ENCODE results near the gene MAP1B. TPM values are rescaled to one million over a fixed set of nuclear protein-coding genes. Genes with fewer than 3 reads are reported as not detected.

Gene MAP1B
- total and polyA plus RNA-seq, 10 donors, result 0.68 to 17.3 (median 9.8) TPM

DNA sequence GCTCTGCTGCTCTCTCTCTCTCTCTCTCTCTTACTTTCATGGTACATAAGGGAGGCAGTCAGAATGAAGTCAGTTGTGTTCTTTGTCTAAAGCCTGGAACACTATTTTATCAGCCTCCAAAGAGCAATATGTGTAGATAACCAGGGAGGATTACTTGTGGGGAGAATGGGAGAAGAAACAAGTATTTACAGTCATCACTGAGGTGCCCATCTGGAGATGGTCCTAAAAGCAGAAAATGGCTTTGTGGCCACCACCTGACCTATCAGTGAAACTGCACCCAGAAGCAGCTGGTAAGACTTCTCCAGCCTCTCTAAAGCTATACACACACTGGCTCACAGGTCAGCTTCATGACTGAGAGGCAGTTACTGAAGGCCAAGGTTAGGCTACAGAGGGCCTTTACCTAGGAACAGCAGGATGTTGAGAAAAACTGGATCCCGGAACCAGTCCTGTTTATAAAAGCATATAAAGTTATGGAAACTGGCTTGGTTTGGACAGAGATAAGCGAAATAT, 137.6 kb downstream of the MAP1B start:
- Histone ChIP-seq H3K36me3 (peaks cover 0 to 10% (median 0%) of the 10 kb centered on the region in 6 donors), H3K9me3 (no peaks in the 10 kb centered on the region), H3K27me3 (replicated peaks in 1 of 7) (no peaks in the 10 kb centered on the region), H3K4me3 (no peak overlapping the region), H3K4me1 (peaks cover 0 to 39% (median 8%) of the 10 kb centered on the region in 6 donors), H3K27ac (no peak overlapping the region)
- peak in 3 of 11 experiments; percentile 16 to 30 (median 27) for TF ChIP-seq CTCF (IDR thresholded peaks at IDR 0.05 in 8 of 11, conservative IDR thresholded peaks at IDR 0.05 in 3 of 11)
- TF ChIP-seq POLR2A (IDR thresholded peaks at IDR 0.05), result no peak
- no peak for TF ChIP-seq POLR2AphosphoS5 (IDR thresholded peaks at IDR 0.05)
- 86 to 94% (median 92%) methylated on average over 2 of the region's 2 CpGs for WGBS, 5 donors
- DNase-seq, result no peak
- intact Hi-C loops (cut with DNase I; ENCODE audit: low total_unique reads), result no loop called here

DNA sequence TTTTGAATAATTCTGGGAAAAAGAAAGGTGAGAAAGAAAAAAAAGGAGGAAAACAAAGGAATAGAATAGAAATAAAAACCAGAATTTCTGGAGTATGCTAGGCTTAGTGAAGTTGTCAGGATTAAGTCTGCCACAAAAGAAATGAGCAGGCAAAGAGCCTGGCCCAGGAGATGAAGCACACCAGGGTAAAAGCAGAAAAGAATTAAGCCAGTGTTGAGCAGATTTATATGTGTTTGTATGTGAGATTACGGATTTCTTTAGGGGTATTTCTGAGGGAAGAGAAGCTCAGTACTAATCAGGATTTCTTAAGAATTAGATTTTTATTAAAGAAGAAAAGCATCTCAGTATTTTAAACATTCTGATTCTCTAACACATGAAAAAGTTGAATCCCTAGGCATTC, 138.3 kb downstream of the MAP1B start:
- no peaks in the 10 kb centered on the region for H3K9me3 ChIP-seq
- H3K4me1 ChIP-seq, result peaks cover 0 to 39% (median 8%) of the 10 kb centered on the region in 6 donors
- intact Hi-C loops (cut with DNase I; ENCODE audit: low total_unique reads), result no loop called here
- DNase-seq, result no peak
- TF ChIP-seq POLR2AphosphoS5 (IDR thresholded peaks at IDR 0.05) (no peak), CTCF (IDR thresholded peaks at IDR 0.05 in 8 of 11, conservative IDR thresholded peaks at IDR 0.05 in 3 of 11) (no peak), POLR2A (IDR thresholded peaks at IDR 0.05) (no peak)
- H3K36me3 ChIP-seq, result peaks cover 0 to 10% (median 0%) of the 10 kb centered on the region in 6 donors
- no peak overlapping the region for H3K27ac ChIP-seq
- no peak overlapping the region for H3K4me3 ChIP-seq
- 89 to 100% (median 94%) methylated on average over 1 of the region's 1 CpG for WGBS, 5 donors
- no peaks in the 10 kb centered on the region for H3K27me3 ChIP-seq (replicated peaks in 1 of 7)

- Histone ChIP-seq H3K4me3 (no peak overlapping the region), H3K4me1 (peaks cover 0 to 39% (median 8%) of the 10 kb centered on the region in 6 donors), H3K36me3 (peaks cover 0 to 6% (median 0%) of the 10 kb centered on the region in 6 donors), H3K27ac (no peak overlapping the region), H3K27me3 (replicated peaks in 1 of 7) (no peaks in the 10 kb centered on the region), H3K9me3 (no peaks in the 10 kb centered on the region)
- intact Hi-C loops (cut with DNase I; ENCODE audit: low total_unique reads), result no loop called here
- 86 to 98% (median 91%) methylated on average over 3 of the region's 3 CpGs for WGBS, 5 donors
- DNase-seq, result no peak
- TF ChIP-seq CTCF (IDR thresholded peaks at IDR 0.05 in 8 of 11, conservative IDR thresholded peaks at IDR 0.05 in 3 of 11) (peak in 2 of 11 experiments; percentile 22 to 24), POLR2A (IDR thresholded peaks at IDR 0.05) (no peak)
Measured at GRCh38 chr5:72245951-72246532, 138.8 kb downstream of the MAP1B start.

GRCh38 chr5:72246954-72247442, 139.7 kb downstream of the MAP1B start:
- no peak for DNase-seq
- Histone ChIP-seq H3K36me3 (no peaks in the 10 kb centered on the region), H3K4me3 (no peak overlapping the region), H3K27ac (no peak overlapping the region), H3K4me1 (peaks cover 0 to 39% (median 8%) of the 10 kb centered on the region in 6 donors), H3K27me3 (replicated peaks in 1 of 7) (no peaks in the 10 kb centered on the region), H3K9me3 (no peaks in the 10 kb centered on the region)
- intact Hi-C loops (cut with DNase I; ENCODE audit: low total_unique reads), result no loop called here
- no peak for TF ChIP-seq POLR2A (IDR thresholded peaks at IDR 0.05)
- TF ChIP-seq POLR2AphosphoS5 (IDR thresholded peaks at IDR 0.05), result no peak
- TF ChIP-seq CTCF (IDR thresholded peaks at IDR 0.05 in 8 of 11, conservative IDR thresholded peaks at IDR 0.05 in 3 of 11), result no peak
- WGBS, 5 donors, result 84 to 89% (median 86%) methylated on average over 4 of the region's 4 CpGs
